ENCODE results near the gene ZBTB48. TPM values are rescaled to one million over a fixed set of nuclear protein-coding genes. Genes with fewer than 3 reads are reported as not detected.
A peak's percentile ranks its signal among the peaks of the same experiment; 100 is the strongest.

ZBTB48 gene
- total RNA-seq, 2 experiments from 2014 or later = 23.2 to 26.0 TPM

GRCh38 chr1:6627031-6627430 is 47.2 kb downstream of the ZBTB48 start:
- no peak for ATAC-seq
- CTCF ChIA-PET = interaction anchor here (1.1 kb wide), 1 partner anchor 27 kb away, joined by 9 read pairs; no protein-coding TSS in a partner anchor
- H3K36me3 Mint-ChIP-seq (ENCODE audit: low read depth) = peaks cover 29% of the 10 kb centered on the region

GRCh38 chr1:6627841-6628545 is 48.2 kb downstream of the ZBTB48 start:
- CTCF ChIA-PET = interaction anchor here (0.7 kb wide), 3 partner anchors 10 to 489 kb away, joined by 4 read pairs; no protein-coding TSS in a partner anchor
- no peak overlapping the region for H3K4me3 Mint-ChIP-seq
- intact Hi-C loops (cut with DNase I, micrococcal nuclease) = loop anchor here in 1 of 2 experiments (5.0 kb wide), 1 partner anchor 636 kb away; the partner anchor contains the start of gene NPHP4
- peak overlapping the region; percentile 45 for H3K27ac Mint-ChIP-seq
- DNase-seq = no peak
- H3K36me3 Mint-ChIP-seq (ENCODE audit: low read depth) = peaks cover 25% of the 10 kb centered on the region
- H3K9me3 Mint-ChIP-seq (ENCODE audit: low read depth) = no peaks in the 10 kb centered on the region
- ATAC-seq = no peak
- peaks cover 31% of the 10 kb centered on the region for H3K4me1 Mint-ChIP-seq
- H3K27me3 Mint-ChIP-seq = no peaks in the 10 kb centered on the region
- POLR2A ChIA-PET = interaction anchor here (0.6 kb wide), 1 partner anchor 9 kb away, joined by 5 read pairs; no protein-coding TSS in a partner anchor

More at GRCh38 chr1:6627031-6627430, 47.2 kb downstream of the ZBTB48 start:
- Mint-ChIP-seq H3K4me1 (peaks cover 31% of the 10 kb centered on the region), H3K9me3 (ENCODE audit: low read depth) (no peaks in the 10 kb centered on the region), H3K4me3 (peak overlapping the region; percentile 85), H3K27ac (no peak overlapping the region), H3K27me3 (no peaks in the 10 kb centered on the region)
- POLR2A ChIA-PET = interaction anchor here (0.6 kb wide), 1 partner anchor 8 kb away, joined by 5 read pairs; no protein-coding TSS in a partner anchor
- intact Hi-C loops (cut with DNase I, micrococcal nuclease) = loop anchor here in 1 of 2 experiments (5.0 kb wide), 1 partner anchor 635 kb away; the partner anchor contains the start of gene NPHP4
- DNase-seq = no peak

GRCh38 chr1:6628971-6629479 is 49.2 kb downstream of the ZBTB48 start:
- H3K4me3 Mint-ChIP-seq = no peak overlapping the region
- intact Hi-C loops (cut with DNase I, micrococcal nuclease) = loop anchor here in 1 of 2 experiments (5.0 kb wide), 1 partner anchor 637 kb away; the partner anchor contains the start of gene NPHP4
- ATAC-seq (no peak), DNase-seq (no peak)
- CTCF ChIA-PET = no interaction called here
- no peaks in the 10 kb centered on the region for H3K9me3 Mint-ChIP-seq (ENCODE audit: low read depth)
- no peaks in the 10 kb centered on the region for H3K27me3 Mint-ChIP-seq
- H3K4me1 Mint-ChIP-seq = peaks cover 29% of the 10 kb centered on the region
- H3K27ac Mint-ChIP-seq = no peak overlapping the region
- POLR2A ChIA-PET = interaction anchor here (0.6 kb wide), 1 partner anchor 77 kb away, joined by 3 read pairs; no protein-coding TSS in a partner anchor
- H3K36me3 Mint-ChIP-seq (ENCODE audit: low read depth) = peaks cover 30% of the 10 kb centered on the region

- Mint-ChIP-seq H3K4me3 (no peak overlapping the region), H3K4me1 (peaks cover 24% of the 10 kb centered on the region), H3K36me3 (ENCODE audit: low read depth) (peaks cover 37% of the 10 kb centered on the region), H3K9me3 (ENCODE audit: low read depth) (no peaks in the 10 kb centered on the region), H3K27me3 (no peaks in the 10 kb centered on the region), H3K27ac (no peak overlapping the region)
- intact Hi-C loops (cut with DNase I, micrococcal nuclease) = no loop called here
- ChIA-PET POLR2A (interaction anchor here (0.6 to 0.7 kb wide), 2 partner anchors 12 to 89 kb away, joined by 3 read pairs; no protein-coding TSS in a partner anchor), CTCF (interaction anchor here (0.9 kb wide), 1 partner anchor 17 kb away, joined by 5 read pairs; no protein-coding TSS in a partner anchor)
- ATAC-seq = no peak
- DNase-seq = no peak
Observed at GRCh38 chr1:6630027-6630426, 50.2 kb downstream of the ZBTB48 start.

GRCh38 chr1:6631058-6631457 is 51.3 kb downstream of the ZBTB48 start:
- Mint-ChIP-seq H3K9me3 (ENCODE audit: low read depth) (no peaks in the 10 kb centered on the region), H3K27ac (no peak overlapping the region), H3K36me3 (ENCODE audit: low read depth) (peaks cover 43% of the 10 kb centered on the region), H3K27me3 (no peaks in the 10 kb centered on the region), H3K4me1 (peaks cover 23% of the 10 kb centered on the region), H3K4me3 (no peak overlapping the region)
- ATAC-seq = no peak
- intact Hi-C loops (cut with DNase I, micrococcal nuclease) = no loop called here
- no peak for DNase-seq
- ChIA-PET POLR2A (no interaction called here), CTCF (no interaction called here)

GRCh38 chr1:6632588-6633514 is 53.1 kb downstream of the ZBTB48 start:
- DNase-seq = no peak
- no peak for ATAC-seq
- Mint-ChIP-seq H3K4me3 (no peak overlapping the region), H3K36me3 (ENCODE audit: low read depth) (peaks cover 35% of the 10 kb centered on the region), H3K9me3 (ENCODE audit: low read depth) (no peaks in the 10 kb centered on the region), H3K27me3 (no peaks in the 10 kb centered on the region), H3K27ac (no peak overlapping the region), H3K4me1 (peaks cover 8% of the 10 kb centered on the region)
- ChIA-PET POLR2A (interaction anchor here (0.8 kb wide), 1 partner anchor 13 kb away, joined by 3 read pairs; no protein-coding TSS in a partner anchor), CTCF (interaction anchor here (0.9 to 1.6 kb wide), 4 partner anchors 9 to 69 kb away, joined by 3 to 4 read pairs (median 3); partner anchors contain the start of genes DNAJC11 and THAP3)
- intact Hi-C loops (cut with DNase I, micrococcal nuclease) = no loop called here

GRCh38 chr1:6634371-6635052 is 54.7 kb downstream of the ZBTB48 start:
- ChIA-PET CTCF (interaction anchor here (0.6 to 1.5 kb wide), 4 partner anchors 20 to 1685 kb away, joined by 3 to 6 read pairs (median 4); partner anchors contain the start of genes NOL9 and TAS1R1), POLR2A (interaction anchor here (0.6 to 0.7 kb wide), 2 partner anchors 135 to 388 kb away, joined by 3 to 6 read pairs; no protein-coding TSS in a partner anchor)
- no peaks in the 10 kb centered on the region for H3K9me3 Mint-ChIP-seq (ENCODE audit: low read depth)
- peaks cover 4% of the 10 kb centered on the region for H3K4me1 Mint-ChIP-seq
- no peaks in the 10 kb centered on the region for H3K27me3 Mint-ChIP-seq
- H3K36me3 Mint-ChIP-seq (ENCODE audit: low read depth) = peaks cover 39% of the 10 kb centered on the region
- peak; percentile 73 for DNase-seq
- H3K27ac Mint-ChIP-seq = no peak overlapping the region
- peak; percentile 65 for ATAC-seq
- H3K4me3 Mint-ChIP-seq = no peak overlapping the region
- intact Hi-C loops (cut with DNase I, micrococcal nuclease) = no loop called here

GRCh38 chr1:6635161-6635909 is 55.5 kb downstream of the ZBTB48 start:
- intact Hi-C loops (cut with DNase I, micrococcal nuclease) = no loop called here
- CTCF ChIA-PET = interaction anchor here (0.9 to 1.5 kb wide), 3 partner anchors 19 to 81 kb away, joined by 3 to 6 read pairs (median 5); partner anchors contain the start of genes NOL9 and TAS1R1
- no peak overlapping the region for H3K27ac Mint-ChIP-seq
- no peaks in the 10 kb centered on the region for H3K4me1 Mint-ChIP-seq
- no peaks in the 10 kb centered on the region for H3K9me3 Mint-ChIP-seq (ENCODE audit: low read depth)
- H3K4me3 Mint-ChIP-seq = no peak overlapping the region
- H3K36me3 Mint-ChIP-seq (ENCODE audit: low read depth) = peaks cover 43% of the 10 kb centered on the region
- H3K27me3 Mint-ChIP-seq = no peaks in the 10 kb centered on the region
- POLR2A ChIA-PET = no interaction called here
- DNase-seq (no peak), ATAC-seq (no peak)

GRCh38 chr1:6635910-6636760 is 56.3 kb downstream of the ZBTB48 start:
- intact Hi-C loops (cut with DNase I, micrococcal nuclease) = no loop called here
- ChIA-PET POLR2A (no interaction called here), CTCF (interaction anchor here (0.7 kb wide), 1 partner anchor 375 kb away, joined by 4 read pairs; no protein-coding TSS in a partner anchor)
- no peaks in the 10 kb centered on the region for H3K9me3 Mint-ChIP-seq (ENCODE audit: low read depth)
- no peak for DNase-seq
- no peak for ATAC-seq
- no peak overlapping the region for H3K27ac Mint-ChIP-seq
- no peak overlapping the region for H3K4me3 Mint-ChIP-seq
- peaks cover 43% of the 10 kb centered on the region for H3K36me3 Mint-ChIP-seq (ENCODE audit: low read depth)
- H3K4me1 Mint-ChIP-seq = no peaks in the 10 kb centered on the region
- no peaks in the 10 kb centered on the region for H3K27me3 Mint-ChIP-seq

Measured in activated CD4-positive, alpha-beta T cell treated with anti-CD3 and anti-CD28 coated beads for 36 hours (primary cell).